SIG-M5 (cell line): ENCODE results near the gene AIFM1.

Experiments used
- DNase-seq: peaks from one replicate; lab custom pipeline; 2025; lab: John Stamatoyannopoulos, UW

Gene AIFM1

GRCh38 chrX:130090364-130090763 is 75.3 kb downstream of the AIFM1 start:
- DNase-seq = no peak

- DNase-seq = peak; percentile 55
Observed at GRCh38 chrX:130086447-130087206, 79.0 kb downstream of the AIFM1 start.

DNA sequence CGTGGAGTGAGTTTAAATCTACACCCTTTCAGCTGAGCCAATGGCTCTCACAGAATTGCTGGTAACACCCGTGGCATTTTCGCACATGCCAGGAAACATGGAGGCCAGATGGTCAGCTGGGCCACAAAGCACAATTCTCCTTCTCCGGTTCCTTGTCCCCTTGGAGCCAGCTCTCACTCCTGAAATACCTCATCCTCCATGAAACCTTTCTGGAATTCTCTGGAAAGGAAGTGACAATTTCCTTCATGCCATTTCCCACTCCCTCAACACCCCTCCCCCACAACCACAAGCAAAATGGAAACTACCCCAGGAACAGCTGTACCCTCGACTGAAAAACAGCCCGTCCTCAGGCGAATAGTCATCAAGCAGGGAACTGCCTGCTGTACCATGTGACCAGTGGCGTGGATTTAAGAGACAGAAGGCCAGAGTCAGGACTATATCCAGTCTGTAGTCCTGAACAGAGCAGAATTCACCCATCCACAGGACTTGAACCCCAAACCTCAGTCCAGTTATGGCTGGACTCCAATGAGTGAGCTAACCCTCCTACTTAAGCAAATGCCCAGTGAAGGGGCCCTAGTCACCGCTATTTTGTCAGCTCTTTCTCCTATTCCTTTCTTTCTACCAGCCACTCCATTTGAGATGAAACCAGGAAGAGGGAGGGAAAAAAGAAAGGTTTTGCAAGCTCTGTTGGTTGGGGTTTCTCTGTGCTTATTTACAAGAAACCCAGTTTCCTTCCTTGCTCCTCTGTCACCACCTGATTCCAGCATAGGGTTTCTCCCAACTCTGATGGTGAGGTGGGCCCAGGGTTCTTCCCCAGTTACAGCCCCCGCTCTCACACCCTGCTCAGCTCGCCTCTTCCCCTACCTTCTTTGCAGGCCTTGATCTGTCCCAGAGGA is 79.8 kb downstream of the AIFM1 start:
- DNase-seq = no peak

DNA sequence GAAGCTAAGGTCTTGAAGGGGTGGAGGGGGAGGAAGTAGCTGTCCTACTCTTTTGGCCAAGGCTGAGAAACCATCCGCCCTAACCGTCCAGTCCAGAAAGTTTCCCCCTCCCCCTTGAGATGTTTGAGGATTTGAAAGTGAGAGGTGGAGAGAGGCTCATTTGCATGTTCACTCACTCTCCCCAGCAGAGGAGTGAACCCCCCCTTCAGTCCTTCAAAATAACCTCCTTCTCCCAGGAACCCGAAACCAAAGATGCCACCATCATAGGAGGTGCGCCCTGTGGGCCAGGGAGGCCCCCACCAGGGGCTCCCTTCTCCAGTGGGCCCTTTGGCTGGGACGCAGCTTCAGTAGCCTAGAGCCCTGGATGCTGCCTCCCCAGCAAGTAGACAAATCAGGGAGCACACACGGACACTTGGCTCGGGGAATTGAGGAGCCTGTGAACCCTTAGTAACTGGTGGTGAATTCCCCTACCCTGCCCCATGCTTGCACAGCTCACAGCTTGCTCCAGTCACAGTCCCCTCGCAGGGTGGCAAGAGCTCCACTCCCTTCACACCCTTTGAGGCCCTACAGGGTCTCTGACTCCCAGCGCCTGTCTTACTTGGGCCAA is 80.9 kb downstream of the AIFM1 start:
- no peak for DNase-seq

- DNase-seq = no peak
Observed at GRCh38 chrX:130083656-130084382, 81.8 kb downstream of the AIFM1 start.

DNA sequence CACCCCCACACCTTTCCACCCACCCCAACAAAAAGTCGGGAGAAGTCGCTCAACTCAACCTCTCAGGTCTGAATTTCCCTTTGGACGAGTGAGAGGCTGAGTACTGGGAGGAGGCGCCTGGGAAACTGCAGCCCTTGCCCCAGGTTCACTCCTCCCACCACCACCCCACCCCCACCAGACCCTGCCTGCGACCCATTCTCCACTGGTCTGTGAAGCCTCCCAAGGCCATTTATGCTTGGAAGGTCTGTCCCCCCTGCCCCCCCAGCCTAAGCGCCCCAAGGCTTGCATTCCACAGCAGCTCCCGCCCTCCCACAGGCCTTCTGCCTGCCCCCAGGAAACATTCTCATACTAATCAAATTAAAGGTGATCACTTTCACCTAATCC is 82.5 kb downstream of the AIFM1 start:
- DNase-seq = no peak

DNA sequence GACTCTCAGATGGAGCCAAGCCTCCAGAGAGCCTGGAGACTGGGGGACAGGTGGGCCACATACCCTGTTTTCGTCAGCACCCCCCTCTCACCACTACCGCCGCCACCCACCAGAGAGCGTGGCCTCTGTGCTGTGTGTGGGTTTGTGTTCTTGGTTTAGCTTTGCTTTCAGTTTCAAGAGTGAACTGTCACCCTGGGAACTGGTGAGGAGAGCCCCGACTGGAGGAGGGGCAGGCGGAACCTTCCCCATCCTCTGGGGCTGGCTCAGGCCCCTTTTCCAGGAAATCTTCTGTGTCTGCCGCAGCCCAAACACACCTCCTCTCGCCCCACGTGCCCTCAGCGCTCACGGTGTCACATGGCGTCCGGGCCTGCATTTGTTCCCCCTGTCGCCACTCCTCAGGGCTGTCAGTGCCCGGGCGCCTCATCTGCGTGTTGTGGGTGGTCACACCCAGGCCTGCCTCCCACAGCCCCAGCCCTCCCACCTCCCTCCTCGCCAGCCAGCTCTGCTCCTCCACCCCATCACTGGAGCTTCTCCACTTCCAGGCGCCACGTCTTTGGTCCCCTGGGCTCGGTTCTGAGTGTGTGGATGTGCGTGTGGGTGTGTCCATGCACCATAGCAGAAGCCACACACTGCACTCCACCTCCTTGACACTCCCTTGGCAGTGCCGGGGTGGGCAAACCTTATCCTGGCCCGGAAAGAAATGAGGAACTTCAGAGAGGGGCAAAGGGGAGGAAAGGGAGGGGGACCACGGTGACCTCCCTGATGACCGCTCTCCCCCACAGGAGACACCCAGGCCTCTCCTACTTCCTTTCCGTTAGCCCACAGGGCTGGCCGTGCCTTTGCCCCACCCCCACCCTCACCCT is 83.2 kb downstream of the AIFM1 start:
- no peak for DNase-seq

DNA sequence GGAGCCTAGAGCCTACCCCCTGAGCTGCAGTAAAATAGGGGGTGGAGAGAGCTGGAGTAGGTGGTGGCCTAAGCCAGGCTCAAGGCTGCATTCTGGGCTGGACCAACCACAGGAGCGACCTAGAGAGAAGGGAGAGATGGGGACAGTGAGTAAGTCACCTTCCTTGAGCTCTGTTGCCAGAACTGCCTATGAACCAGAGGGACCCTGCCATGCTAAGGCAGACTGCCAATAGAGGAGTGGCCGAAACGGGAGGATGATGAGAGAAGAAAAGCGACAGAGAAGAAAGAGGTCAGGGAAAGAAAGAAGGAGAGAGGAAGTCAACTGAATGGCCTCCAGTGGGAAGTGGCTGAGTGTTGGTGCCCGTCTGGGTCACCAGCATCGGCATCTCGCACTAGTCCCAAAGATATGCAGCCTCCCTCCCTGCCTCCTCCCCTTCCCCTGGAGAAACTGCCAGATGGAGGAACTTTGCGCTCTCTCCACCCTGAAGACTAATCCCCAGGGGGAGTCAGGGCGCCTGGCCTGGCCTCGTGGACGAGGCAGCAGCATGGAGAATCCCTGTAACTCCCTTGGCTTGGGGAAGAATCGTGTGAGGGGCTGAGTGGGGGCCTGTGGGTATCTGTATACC is 84.1 kb downstream of the AIFM1 start:
- no peak for DNase-seq

GRCh38 chrX:130080791-130081367 is 84.8 kb downstream of the AIFM1 start:
- no peak for DNase-seq

DNA sequence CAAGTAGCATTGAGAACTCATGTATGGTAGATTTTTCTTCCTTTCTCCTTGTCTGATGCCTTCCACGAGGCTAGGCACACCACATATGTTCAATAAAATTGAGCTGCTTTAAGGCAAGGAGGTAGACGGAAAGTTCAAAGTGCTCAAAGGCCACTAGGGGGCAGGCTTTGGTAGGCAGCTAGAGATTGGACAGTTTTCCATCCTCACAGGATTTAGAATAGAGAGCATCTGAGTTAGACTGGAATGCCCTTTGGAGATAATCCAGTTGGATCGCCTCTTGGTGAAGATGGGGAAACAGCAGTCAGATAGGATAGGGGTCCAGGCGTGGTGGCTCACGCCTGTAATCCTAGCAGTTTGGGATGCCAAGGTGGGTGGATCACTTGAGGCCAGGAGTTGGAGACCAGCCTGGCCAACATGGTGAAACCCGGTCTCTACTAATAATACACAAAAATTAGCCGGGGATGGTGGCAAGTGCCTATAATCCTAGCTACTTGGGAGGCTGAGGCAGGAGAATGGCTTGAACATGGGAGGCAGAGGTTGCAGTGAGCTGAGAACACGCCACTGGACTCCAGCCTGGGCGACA is 85.7 kb downstream of the AIFM1 start:
- no peak for DNase-seq
